ENCODE measurements around the gene ZNF317. TPM values are rescaled to one million over a fixed set of nuclear protein-coding genes. Genes with fewer than 3 reads are reported as not detected.

The ZNF317 gene
- total RNA-seq (2016; rRNA removed; fragmentation: Illumina TruSeq; extraction: Trizol) (27.9 and 31.0 TPM in 2 replicates), polyA plus RNA-seq (2011; rRNA removed) (14.0 and 15.2 TPM in 2 replicates), polyA minus RNA-seq (2011; rRNA and poly(A)+ RNA removed; ENCODE audit: low replicate concordance) (11.0 and 14.6 TPM in 2 replicates), Bru-seq, nascent RNA (percentile 91 among the genes with signal in this experiment), BruChase-seq, experiment 1, labeled RNA remaining after a 6-hour chase (percentile 93 among the genes with signal in this experiment), BruChase-seq, experiment 2, labeled RNA remaining after a 2-hour chase (percentile 93 among the genes with signal in this experiment)
- total RNA-seq (2016; cell fraction: cytosol; rRNA removed; fragmentation: Illumina TruSeq; extraction: Trizol; ENCODE audit: low read depth): 8.4 and 9.5 TPM in 2 replicates
- total RNA-seq (2016; cell fraction: insoluble cytoplasmic fraction; rRNA removed; fragmentation: Illumina TruSeq; extraction: Trizol): 26.3 and 29.8 TPM in 2 replicates
- total RNA-seq (2016; cell fraction: membrane; rRNA removed; fragmentation: Illumina TruSeq; extraction: Trizol): 18.1 and 18.4 TPM in 2 replicates
- 21.8 and 34.2 TPM in 2 replicates for total RNA-seq (2016; cell fraction: nucleus; rRNA removed; fragmentation: Illumina TruSeq; extraction: Trizol)
- polyA plus RNA-seq (2011; cell fraction: cytosol; rRNA removed): 9.8 and 10.3 TPM in 2 replicates
- 41.2 and 44.1 TPM in 2 replicates for polyA plus RNA-seq (2011; cell fraction: nucleus; rRNA removed)
- 16.6 and 18.0 TPM in 2 replicates for polyA plus RNA-seq (2012)
- polyA plus RNA-seq (2016; cell fraction: cytosol; fragmentation: Illumina TruSeq; extraction: Trizol; ENCODE audit: low read depth): 5.1 and 5.3 TPM in 2 replicates
- 21.1 and 24.9 TPM in 2 replicates for polyA plus RNA-seq (2016; cell fraction: insoluble cytoplasmic fraction; fragmentation: Illumina TruSeq; extraction: Trizol; ENCODE audit: low read depth)
- 11.4 TPM in 2 replicates for polyA plus RNA-seq (2016; cell fraction: membrane; fragmentation: Illumina TruSeq; extraction: Trizol; ENCODE audit: low read depth)
- polyA plus RNA-seq (2016; cell fraction: nucleus; fragmentation: Illumina TruSeq; extraction: Trizol; ENCODE audit: insufficient read depth, low read depth): 48.9 and 50.5 TPM in 2 replicates
- polyA minus RNA-seq (2011; cell fraction: cytosol; rRNA and poly(A)+ RNA removed): 8.3 and 10.8 TPM in 2 replicates
- 24.4 and 27.9 TPM in 2 replicates for polyA minus RNA-seq (2011; cell fraction: nucleus; rRNA and poly(A)+ RNA removed)
- long read RNA-seq, experiment 1, full-length matches to known transcripts: 3 of 10 reads
- long read RNA-seq, experiment 1, partial matches to known transcripts: 2 of 10 reads
- long read RNA-seq, experiment 1, other reads (novel, unspliced or antisense): 5 of 10 reads
- long read RNA-seq, experiment 2, full-length matches to known transcripts: 16 of 49 reads
- long read RNA-seq, experiment 2, partial matches to known transcripts: 4 of 49 reads
- long read RNA-seq, experiment 2, other reads (novel, unspliced or antisense): 29 of 49 reads

GRCh38 chr19:9140159-9140874, at the start of gene ZNF317:
Gene ZNF317, plus strand, starts transcription at chr19:9140397. Its CDS starts 15,620 bp downstream, at chr19:9156017.
- Histone ChIP-seq H3K27me3 (ENCODE audit: control insufficient read depth in 1 of 2, insufficient read depth in 2 of 2, low read length in 2 of 2) (no peaks in the 10 kb centered on the region; a peak in 1 of 5 replicates), H3K79me2 (ENCODE audit: insufficient read depth, low read length) (peaks cover 52% of the 10 kb centered on the region), H3K4me2 (ENCODE audit: low read depth, low read length) (peak within 1 kb of the TSS; percentile 92), H3K4me3 (replicated peaks in 1 of 3; ENCODE audit: insufficient read depth in 1 of 3, low read depth in 2 of 3, low read length in 3 of 3) (peak within 1 kb of the TSS; percentile 63 to 98 (median 95)), H2AFZ (ENCODE audit: low read length) (peak within 1 kb of the TSS; percentile 99), H3K9ac (ENCODE audit: insufficient read depth, low read depth, low read length) (peak within 1 kb of the TSS; percentile 93), H3K36me3 (replicated peaks in 1 of 2; ENCODE audit: control insufficient read depth in 1 of 2, insufficient read depth in 2 of 2, low read length in 2 of 2) (peaks cover 0 to 5% of the 10 kb centered on the region in 2 experiments; a peak in 1 of 5 replicates), H3K4me1 (ENCODE audit: insufficient read depth, low read length) (peaks cover 20% of the 10 kb centered on the region), H3K27ac (ENCODE audit: extremely low read length, insufficient read depth, low read length) (peak within 1 kb of the TSS; percentile 80), H4K20me1 (ENCODE audit: insufficient read depth, low read length) (peaks cover 10% of the 10 kb centered on the region; the same call in 1 of the 2 replicates), H3K9me3 (ENCODE audit: low read length) (peaks cover 14% of the 10 kb centered on the region)
- WGBS (ENCODE audit: low lambda C conversion rate): 2% methylated on average over 23 of the region's 43 CpGs
- ATAC-seq: peak; percentile 96
- POLR2A ChIA-PET: no interaction called here
- in situ Hi-C loops (cut with HindIII; ENCODE audit: extremely low pct_ligation_motif_present, low pct_unique_long_range_greater_than_20kb): loop anchor here (25.0 kb wide), 1 partner anchor 647 kb away; no protein-coding TSS in a partner anchor
- FAIRE-seq: peak; percentile 72
- intact Hi-C loops (cut with micrococcal nuclease; ENCODE audit: unreplicated experiment): no loop called here
- DNase-seq (ENCODE audit: low spot score): peak; percentile 91
- BruUV-seq (replicated peaks): no TSS peak
- CTCF ChIA-PET (ENCODE audit: low intra/inter-chr PET ratio, low total read pairs): no interaction called here
- peak; percentile 88 for TF ChIP-seq KDM5A (IDR thresholded peaks at IDR 0.05; ENCODE audit: borderline replicate concordance, low read length)
- TF ChIP-seq ZFY (CRISPR knock-in tag; IDR thresholded peaks at IDR 0.05): peak; percentile 89
- TF ChIP-seq HES4 (CRISPR knock-in tag; IDR thresholded peaks at IDR 0.05; ENCODE audit: borderline replicate concordance): peak; percentile 87
- TF ChIP-seq ZSCAN5A (CRISPR knock-in tag; IDR thresholded peaks at IDR 0.05; ENCODE audit: borderline replicate concordance): no peak
- TF ChIP-seq ZMYM4 (CRISPR knock-in tag; IDR thresholded peaks at IDR 0.05): peak; percentile 75; the same call in 1 of the 2 replicates
- peak; percentile 41 for TF ChIP-seq TEAD3 (CRISPR knock-in tag; optimal IDR thresholded peaks at IDR 0.05; ENCODE audit: borderline replicate concordance)
- no peak for TF ChIP-seq AGO1 (IDR thresholded peaks at IDR 0.05; ENCODE audit: low read depth, low read length, poor library complexity, severe bottlenecking)
- no peak for TF ChIP-seq ZBED4 (CRISPR knock-in tag; IDR thresholded peaks at IDR 0.05; ENCODE audit: borderline replicate concordance)
- TF ChIP-seq ZNF124 (CRISPR knock-in tag; IDR thresholded peaks at IDR 0.05): 0 out of 2 replicates have a peak, but pooled peaks have one; percentile 45
- 0 out of 2 replicates have a peak, but pooled peaks have one; percentile 53 for TF ChIP-seq ZNF891 (CRISPR knock-in tag; IDR thresholded peaks at IDR 0.05)

Data from HepG2 (cell line).